GM21786 (cell line): ENCODE data around the gene KIF21B.
"Not testable (repeated sequence)": the region's sequence is repeated elsewhere in the genome, so short reads cannot be mapped to it uniquely, and the experiment has no call there.

ENCODE experiments used
- ATAC-seq: cut with Tn5 transposase; IDR thresholded peaks from one replicate; pipeline ENCODE4 v1.9.1; 2021; ENCODE audit not compliant: unreplicated experiment

The KIF21B gene

DNA sequence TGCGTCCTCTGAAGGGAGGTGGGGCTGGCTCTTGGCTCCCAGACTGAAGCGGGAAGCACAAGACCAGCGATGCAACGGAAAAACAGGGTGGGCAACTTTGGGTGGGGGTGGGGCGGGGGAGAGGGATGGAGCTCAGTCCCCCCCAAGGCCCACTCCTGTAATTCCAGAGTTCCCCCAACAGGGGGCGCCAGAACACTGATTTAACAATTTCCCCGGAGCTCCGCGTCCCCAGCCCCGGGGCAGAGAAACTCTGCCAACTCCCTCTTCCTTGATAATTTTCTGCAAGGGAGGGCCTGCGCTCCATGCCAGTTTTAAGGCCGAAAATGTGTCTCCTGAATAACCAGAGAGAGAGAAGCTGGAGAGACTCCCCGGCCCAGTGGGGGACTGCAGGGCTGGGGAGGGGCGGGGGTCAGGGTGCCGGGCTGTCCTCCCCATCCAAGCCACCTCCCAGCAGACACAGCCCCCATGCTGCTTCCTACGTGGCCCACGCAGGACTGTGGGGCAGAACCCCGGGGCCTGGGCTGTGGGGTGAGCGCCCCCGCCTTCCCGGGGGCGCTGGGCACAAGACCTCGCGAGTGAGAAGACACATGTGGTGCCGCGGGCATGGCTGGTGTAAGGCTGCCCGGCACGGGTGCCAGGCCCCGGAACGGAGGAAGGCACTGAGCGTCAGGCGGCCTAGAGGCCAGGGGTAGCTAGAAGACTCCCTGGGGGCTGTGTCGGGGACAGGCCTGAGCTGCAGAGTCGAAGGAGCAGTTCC is 51.4 kb downstream of the KIF21B start:
- ATAC-seq = no peak

DNA sequence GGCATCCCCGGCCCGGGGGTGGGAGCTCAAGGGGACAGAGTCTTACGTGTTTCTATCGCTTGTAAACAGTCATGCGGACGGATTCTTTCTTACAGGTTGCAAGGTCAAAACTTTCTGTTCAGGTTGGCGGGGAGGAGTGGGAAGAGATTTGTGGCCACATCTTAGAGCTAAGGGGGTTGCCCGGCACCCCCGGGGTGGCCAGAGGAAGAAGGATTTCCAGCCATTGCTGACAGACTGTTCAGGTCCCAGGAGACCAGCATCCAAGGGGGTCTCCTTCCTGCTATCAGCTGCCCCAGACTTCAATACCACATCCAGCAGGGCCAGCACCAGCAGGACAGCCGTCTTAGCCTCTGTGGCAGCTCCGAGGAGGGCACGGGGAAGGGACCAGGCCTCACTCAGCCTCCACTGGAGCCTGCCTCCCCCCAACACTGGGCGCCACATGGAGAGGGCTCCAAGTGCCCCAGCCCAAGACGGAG is 52.0 kb downstream of the KIF21B start:
- peak; percentile 48 for ATAC-seq

GRCh38 chr1:200970771-200971427 is 52.6 kb downstream of the KIF21B start:
- ATAC-seq = no peak

- peak; percentile 85 for ATAC-seq
Observed at GRCh38 chr1:200969726-200970561, 53.6 kb downstream of the KIF21B start.

DNA sequence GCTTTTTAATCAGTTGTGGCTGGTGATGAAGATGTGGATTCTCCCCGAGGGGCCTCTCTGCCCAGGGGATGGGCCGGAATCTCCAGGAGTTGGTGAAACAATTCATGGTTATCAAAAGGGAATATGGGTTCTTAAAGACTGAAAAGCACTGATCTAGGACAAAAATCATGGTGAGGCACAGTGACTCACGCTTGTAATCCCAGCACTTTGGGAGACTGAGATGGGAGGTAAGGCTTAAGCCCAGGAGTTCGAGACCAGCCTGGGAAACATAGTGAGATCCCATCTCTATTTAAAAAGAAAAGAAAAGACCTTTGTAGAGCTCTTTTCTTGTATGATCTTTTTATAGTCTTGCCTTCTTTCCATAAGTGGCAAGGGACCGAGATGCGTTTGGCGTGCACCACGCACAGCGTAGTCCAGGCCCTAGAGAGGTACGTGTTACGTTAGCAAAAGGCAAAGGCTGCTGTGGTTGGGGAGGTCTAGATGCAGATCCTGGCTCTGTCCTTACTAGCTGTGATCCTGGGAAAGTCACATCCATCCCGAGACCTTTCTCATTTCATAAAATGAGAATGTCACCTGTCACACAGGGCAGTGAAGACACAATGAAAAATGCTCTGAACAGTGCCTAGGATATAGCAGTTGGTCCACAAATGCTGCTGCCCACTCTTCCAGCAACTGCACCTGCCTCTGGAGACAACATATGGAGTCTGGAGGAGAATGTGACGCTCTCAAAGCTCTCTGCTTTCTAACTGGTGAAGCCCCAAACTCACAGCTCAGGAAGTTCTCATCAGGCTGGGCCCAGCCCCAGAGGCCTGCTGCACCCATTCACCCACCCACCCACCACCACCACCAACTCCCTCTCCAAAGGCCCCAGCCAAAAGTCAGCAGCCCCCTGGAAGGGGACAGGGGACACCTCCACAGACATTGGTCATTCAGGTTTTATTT is 54.8 kb downstream of the KIF21B start:
- ATAC-seq = no peak

GRCh38 chr1:200967693-200968468 is 55.6 kb downstream of the KIF21B start:
- ATAC-seq = no peak

GRCh38 chr1:200966934-200967333 is 56.6 kb downstream of the KIF21B start:
- ATAC-seq = no peak

- no peak for ATAC-seq
Observed at GRCh38 chr1:200965111-200965805, 58.3 kb downstream of the KIF21B start.

- ATAC-seq = not testable (repeated sequence)
Observed at GRCh38 chr1:200963888-200964287, 59.6 kb downstream of the KIF21B start.

GRCh38 chr1:200963076-200963475 is 60.4 kb downstream of the KIF21B start:
- ATAC-seq = no peak

DNA sequence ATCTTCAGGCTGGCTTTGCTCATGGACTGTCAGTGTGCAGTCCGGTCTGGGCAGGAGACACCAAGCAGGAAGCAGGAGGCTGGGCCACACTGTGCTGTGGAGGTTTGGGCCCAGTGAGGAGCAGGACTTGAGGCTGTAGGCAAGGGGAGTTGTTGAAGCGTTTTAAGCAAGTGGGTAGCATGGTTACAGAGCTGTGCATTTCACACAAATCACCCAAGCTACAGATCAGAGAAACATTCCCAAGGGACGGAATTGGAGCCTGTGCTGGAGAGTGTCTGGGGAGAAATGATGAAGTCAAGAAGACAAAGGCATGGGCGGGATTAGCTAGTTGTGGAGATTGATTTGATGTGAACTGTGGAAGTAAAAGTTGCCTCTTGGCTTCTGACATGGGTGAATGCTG is 60.9 kb downstream of the KIF21B start:
- ATAC-seq = no peak

DNA sequence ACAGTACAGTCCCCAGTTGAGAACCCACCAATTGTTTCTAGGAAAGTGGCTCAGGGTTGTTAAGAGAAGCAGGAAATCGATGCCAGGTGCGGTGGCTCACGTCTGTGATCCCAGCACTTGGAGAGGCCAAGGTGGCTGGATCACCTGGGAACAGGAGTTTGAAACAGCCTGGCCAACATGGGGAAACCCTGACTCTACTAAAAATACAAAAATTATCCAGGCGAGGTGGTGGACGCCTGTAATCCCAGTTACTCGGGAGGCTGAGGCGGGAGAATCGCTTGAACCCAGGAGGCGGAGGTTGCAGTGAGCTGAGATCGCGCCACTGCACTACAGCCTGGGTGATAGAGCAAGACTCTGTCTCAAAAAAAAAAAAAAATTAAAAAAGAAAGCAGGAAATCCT is 61.4 kb downstream of the KIF21B start:
- ATAC-seq = not testable (repeated sequence)

- no peak for ATAC-seq
Observed at GRCh38 chr1:200960948-200961340, 62.6 kb downstream of the KIF21B start.

- no peak for ATAC-seq
Observed at GRCh38 chr1:200960236-200960947, 63.1 kb downstream of the KIF21B start.

DNA sequence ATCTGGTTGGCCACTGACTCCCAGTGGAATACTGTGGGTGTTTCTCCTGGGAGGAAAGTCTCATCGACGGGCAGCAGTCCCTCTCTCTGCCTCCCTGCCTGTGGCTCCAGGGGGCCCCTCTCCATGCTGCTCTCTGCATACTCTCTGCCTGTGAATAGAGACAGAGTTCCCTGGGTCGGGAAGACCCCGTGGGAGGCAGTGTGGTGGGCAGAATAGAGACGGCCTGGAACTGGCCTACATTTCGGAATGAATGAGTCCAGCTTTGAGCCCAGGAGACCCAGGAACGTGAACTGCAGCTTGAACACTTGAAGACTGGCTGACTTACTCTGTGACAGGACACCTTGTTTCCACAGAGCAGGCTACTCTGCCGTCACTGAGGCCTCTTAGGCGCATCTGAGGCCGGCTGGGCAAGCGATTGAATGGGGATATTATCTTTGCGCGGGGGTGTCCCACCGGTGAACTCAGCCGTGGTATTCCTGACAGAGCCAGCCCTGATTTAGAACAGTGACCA is 64.0 kb downstream of the KIF21B start:
- ATAC-seq = no peak

- no peak for ATAC-seq
Observed at GRCh38 chr1:200958597-200958996, 64.9 kb downstream of the KIF21B start.

- ATAC-seq = no peak
Observed at GRCh38 chr1:200954434-200954833, 69.1 kb downstream of the KIF21B start.

- no peak for ATAC-seq
Observed at GRCh38 chr1:200951016-200951415, 72.5 kb downstream of the KIF21B start.
